NCI-H524 treated with DMSO at 0.1 percent for 48 hours (cell line): ENCODE measurements around the gene MAG.

Experiments
- DNase-seq: peaks from one replicate; lab custom pipeline; 2025; lab: John Stamatoyannopoulos, UW

The MAG gene

DNA sequence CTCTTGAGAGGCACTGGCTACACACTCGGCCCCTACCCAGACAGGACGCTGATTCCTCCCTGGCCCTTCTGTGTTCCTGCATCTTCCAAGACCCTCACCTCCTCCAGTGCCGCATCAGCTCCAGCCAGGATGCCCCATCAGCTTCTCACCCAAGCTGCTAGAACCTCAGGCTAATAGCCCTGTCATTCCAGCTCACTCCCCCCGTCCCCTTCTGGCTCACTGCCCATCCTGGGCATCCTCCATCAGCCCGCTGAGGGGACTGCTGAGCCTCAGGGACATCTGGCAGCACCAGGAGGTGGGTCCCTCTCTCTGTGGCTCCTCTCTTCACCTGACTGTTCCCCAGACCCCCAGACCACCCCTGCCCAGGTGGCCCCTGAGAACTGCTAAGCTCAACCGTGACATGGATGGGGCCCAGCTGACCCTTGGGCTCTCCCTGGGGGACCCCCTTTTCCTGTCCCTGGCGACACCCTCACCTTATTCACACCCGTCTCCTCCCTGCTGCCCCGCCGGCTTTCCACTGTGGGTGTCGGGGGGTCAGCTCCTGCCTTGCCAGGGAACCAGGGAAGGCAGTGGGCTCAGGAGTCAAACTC, 71.1 kb downstream of the MAG start:
- no peak for DNase-seq
